Mammary epithelial cell (primary cell): ENCODE data around the gene SLC22A7.

Experiments
- CTCF ChIP-seq, 2 donors: IDR thresholded peaks in 1 of 2; conservative IDR thresholded peaks in 1 of 2; 2 replicates each; pipeline ENCODE4 v1.5.1; 2011 to 2012; ENCODE audit warnings: inconsistent platforms in 2 of 2, low read length in 2 of 2, mild to moderate bottlenecking in 2 of 2, control low read depth in 1 of 2, low read depth in 1 of 2; ENCODE audit not compliant: insufficient read depth in 1 of 2; ENCODE audit errors: extremely low read depth in 1 of 2
- EZH2 ChIP-seq: IDR thresholded peaks from 2 replicates; pipeline ENCODE4 v1.6.1; 2012; ENCODE audit warnings: low read length, inconsistent platforms, borderline replicate concordance

GRCh38 chr6:43264599-43265145 is 33.4 kb upstream of the SLC22A7 start:
- no peak for TF ChIP-seq EZH2
- no peak for TF ChIP-seq CTCF (conservative IDR thresholded peaks at IDR 0.05 in 1 of 2, IDR thresholded peaks at IDR 0.05 in 1 of 2; ENCODE audit: extremely low read depth in 1 of 2, insufficient read depth in 1 of 2, low read depth in 1 of 2, low read length in 2 of 2)
